Measurements from ENCODE around the gene TTC16. TPM values are rescaled to one million over a fixed set of nuclear protein-coding genes. Genes with fewer than 3 reads are reported as not detected.

Gene TTC16
- polyA plus RNA-seq, 1 donor from 2014 or later = 0.11 TPM

- Histone ChIP-seq H3K27ac (ENCODE audit: low read length) (peak overlapping the region; percentile 98), H3K36me3 (ENCODE audit: insufficient read depth, low read length) (no peaks in the 10 kb centered on the region), H3K4me3 (ENCODE audit: low read length) (peak overlapping the region; percentile 100)
Measured at GRCh38 chr9:127753148-127753547, 37.3 kb downstream of the TTC16 start.

GRCh38 chr9:127753622-127754021, 37.7 kb downstream of the TTC16 start:
- Histone ChIP-seq H3K9me2 (ENCODE audit: insufficient read depth, low read length) (no peaks in the 10 kb centered on the region), H3K36me3 (ENCODE audit: insufficient read depth, low read length) (no peaks in the 10 kb centered on the region), H3K4me3 (ENCODE audit: low read length) (peak overlapping the region; percentile 100), H3K27me3 (ENCODE audit: insufficient read depth, low read depth, low read length) (no peaks in the 10 kb centered on the region), H2AFZ (ENCODE audit: low read depth, low read length) (no peak overlapping the region), H3K9me3 (ENCODE audit: low read length) (no peaks in the 10 kb centered on the region), H3F3A (ENCODE audit: insufficient read depth, low read length, poor library complexity, severe bottlenecking) (no peaks in the 10 kb centered on the region), H3K27ac (ENCODE audit: low read length) (peak overlapping the region; percentile 98), H3K79me2 (replicated peaks; ENCODE audit: insufficient read depth, low read length) (peaks cover 26% of the 10 kb centered on the region), H4K20me1 (ENCODE audit: insufficient read depth) (no peaks in the 10 kb centered on the region), H3K4me2 (ENCODE audit: low read length) (peak overlapping the region; percentile 36), H3K9ac (ENCODE audit: low read length) (peak overlapping the region; percentile 100)
- TF ChIP-seq POLR2AphosphoS5 (IDR thresholded peaks at IDR 0.05) (no peak), SMC3 (conservative IDR thresholded peaks at IDR 0.05; ENCODE audit: poor library complexity) (no peak), REST (IDR thresholded peaks at IDR 0.05; ENCODE audit: borderline replicate concordance) (no peak), EZH2 (IDR thresholded peaks at IDR 0.05; ENCODE audit: borderline replicate concordance, insufficient read depth, low read length, poor library complexity, severe bottlenecking) (no peak), CTCF (IDR thresholded peaks at IDR 0.05; ENCODE audit: poor library complexity, severe bottlenecking) (no peak), TAF1 (IDR thresholded peaks at IDR 0.05; ENCODE audit: low read depth) (no peak)

More at GRCh38 chr9:127753148-127753547, 37.3 kb downstream of the TTC16 start:
- no peaks in the 10 kb centered on the region for H3F3A ChIP-seq (ENCODE audit: insufficient read depth, low read length, poor library complexity, severe bottlenecking)
- H3K27me3 ChIP-seq (ENCODE audit: insufficient read depth, low read depth, low read length) = no peaks in the 10 kb centered on the region
- no peaks in the 10 kb centered on the region for H4K20me1 ChIP-seq (ENCODE audit: insufficient read depth)
- TF ChIP-seq MXI1 (conservative IDR thresholded peaks at IDR 0.05; ENCODE audit: poor library complexity, severe bottlenecking) = no peak
- no peak for TF ChIP-seq EZH2 (IDR thresholded peaks at IDR 0.05; ENCODE audit: borderline replicate concordance, insufficient read depth, low read length, poor library complexity, severe bottlenecking)
- TF ChIP-seq SMC3 (conservative IDR thresholded peaks at IDR 0.05; ENCODE audit: poor library complexity) = no peak
- no peak for TF ChIP-seq TAF1 (IDR thresholded peaks at IDR 0.05; ENCODE audit: low read depth)
- TF ChIP-seq REST (IDR thresholded peaks at IDR 0.05; ENCODE audit: borderline replicate concordance) = no peak
- no peak for TF ChIP-seq RAD21 (conservative IDR thresholded peaks at IDR 0.05)
- TF ChIP-seq POLR2AphosphoS5 (IDR thresholded peaks at IDR 0.05) = no peak
- no peak for TF ChIP-seq EP300 (conservative IDR thresholded peaks at IDR 0.05; ENCODE audit: poor library complexity, severe bottlenecking)
- no peak for TF ChIP-seq CTCF (IDR thresholded peaks at IDR 0.05; ENCODE audit: poor library complexity, severe bottlenecking)
- H2AFZ ChIP-seq (ENCODE audit: low read depth, low read length) = no peak overlapping the region
- peak overlapping the region; percentile 36 for H3K4me2 ChIP-seq (ENCODE audit: low read length)
- H3K9me3 ChIP-seq (ENCODE audit: low read length) = no peaks in the 10 kb centered on the region
- H3K79me2 ChIP-seq (replicated peaks; ENCODE audit: insufficient read depth, low read length) = peaks cover 26% of the 10 kb centered on the region
- peak overlapping the region; percentile 100 for H3K9ac ChIP-seq (ENCODE audit: low read length)
- H3K9me2 ChIP-seq (ENCODE audit: insufficient read depth, low read length) = no peaks in the 10 kb centered on the region

Measured in neural cell (in vitro differentiated cells).